Osteocyte (in vitro differentiated cells): ENCODE data around the gene CADM2. TPM values are rescaled to one million over a fixed set of nuclear protein-coding genes. Genes with fewer than 3 reads are reported as not detected.

Source experiments
- DNase-seq: peaks from one replicate; pipeline ENCODE4 v3.0.0; 2021; ENCODE audit warnings: mixed read lengths; ENCODE audit not compliant: unreplicated experiment; ENCODE audit errors: extremely low spot score
- H3K27ac Mint-ChIP-seq: one replicate; pipeline ENCODE4 v1.8.0; 2021; ENCODE audit warnings: mild to moderate bottlenecking, mixed read lengths; ENCODE audit not compliant: unreplicated experiment
- H3K27me3 Mint-ChIP-seq: one replicate; pipeline ENCODE4 v1.8.0; 2021; ENCODE audit warnings: mixed read lengths; ENCODE audit not compliant: unreplicated experiment
- H3K36me3 Mint-ChIP-seq: one replicate; pipeline ENCODE4 v1.8.0; 2021; ENCODE audit warnings: mixed read lengths; ENCODE audit not compliant: unreplicated experiment
- H3K4me1 Mint-ChIP-seq: one replicate; pipeline ENCODE4 v1.8.0; 2021; ENCODE audit warnings: mixed read lengths; ENCODE audit not compliant: unreplicated experiment
- H3K4me3 Mint-ChIP-seq: one replicate; pipeline ENCODE4 v1.8.0; 2021; ENCODE audit warnings: mild to moderate bottlenecking, moderate library complexity, mixed read lengths; ENCODE audit not compliant: unreplicated experiment
- H3K9me3 Mint-ChIP-seq: one replicate; pipeline ENCODE4 v1.8.0; 2021; ENCODE audit warnings: mixed read lengths; ENCODE audit not compliant: unreplicated experiment
- CTCF ChIP-seq: fragments of 200-600 bp; sonication (generic); IDR thresholded peaks from 2 replicates; pipeline ENCODE4 v1.5.0; 2021; ENCODE audit warnings: antibody characterized with exemption, mild to moderate bottlenecking, moderate library complexity
- total RNA-seq: library from RNA; stranded (reverse); gene quantifications from 2 replicates; pipeline ENCODE4 v1.2.1, GENCODE V29; 2021

CADM2 gene
- total RNA-seq, 1 donor from 2014 or later, result 1.5 TPM

DNA sequence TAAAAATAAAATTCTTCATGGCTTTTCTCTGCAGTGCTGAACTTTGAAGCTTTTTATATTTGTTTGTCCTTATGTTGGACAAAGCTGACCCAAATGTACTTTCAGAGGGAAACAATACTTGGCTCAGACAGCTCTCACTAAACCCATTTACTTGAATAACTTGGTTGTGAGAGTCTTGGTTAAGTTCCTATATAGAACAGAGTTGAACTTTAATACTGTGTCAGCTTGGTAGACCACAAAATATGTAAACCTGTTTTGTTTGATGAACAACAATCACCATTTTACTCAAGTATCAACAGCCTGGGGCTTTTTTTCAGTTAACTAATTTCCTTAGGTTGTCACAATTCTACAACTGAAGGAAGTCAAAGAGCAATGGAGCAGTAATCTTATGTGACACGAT, 211.9 kb downstream of the CADM2 start:
- Mint-ChIP-seq H3K36me3 (no peaks in the 10 kb centered on the region), H3K27ac (no peak overlapping the region), H3K4me1 (no peaks in the 10 kb centered on the region), H3K27me3 (no peaks in the 10 kb centered on the region), H3K4me3 (no peak overlapping the region), H3K9me3 (no peaks in the 10 kb centered on the region)
- no peak for DNase-seq
- TF ChIP-seq CTCF, result no peak

GRCh38 chr3:85171976-85172375, 213.2 kb downstream of the CADM2 start:
- no peaks in the 10 kb centered on the region for H3K36me3 Mint-ChIP-seq
- no peaks in the 10 kb centered on the region for H3K4me1 Mint-ChIP-seq
- no peaks in the 10 kb centered on the region for H3K27me3 Mint-ChIP-seq
- no peaks in the 10 kb centered on the region for H3K9me3 Mint-ChIP-seq
- no peak for DNase-seq
- no peak overlapping the region for H3K4me3 Mint-ChIP-seq
- no peak overlapping the region for H3K27ac Mint-ChIP-seq
- TF ChIP-seq CTCF, result no peak

DNA sequence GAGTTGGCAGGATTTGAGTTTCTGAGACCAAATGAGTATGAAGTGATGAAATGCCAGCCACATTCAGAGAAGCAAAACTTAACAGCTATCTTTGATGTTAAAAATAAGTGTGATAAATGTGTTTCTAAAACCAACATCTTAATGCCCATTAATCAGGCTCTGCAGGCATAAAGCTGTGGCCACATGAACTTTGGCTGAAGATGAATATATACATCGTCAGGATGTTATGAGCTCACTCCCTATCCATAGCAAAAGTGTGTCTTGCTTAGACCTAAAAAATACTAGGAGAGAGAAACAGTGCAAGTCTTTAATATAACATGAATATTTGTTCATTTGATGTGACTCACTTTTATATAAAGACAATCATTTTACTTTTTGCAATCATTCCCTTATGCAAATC, 218.0 kb downstream of the CADM2 start:
- DNase-seq, result no peak
- Mint-ChIP-seq H3K4me3 (no peak overlapping the region), H3K27me3 (peaks cover 3% of the 10 kb centered on the region), H3K27ac (no peak overlapping the region), H3K9me3 (no peaks in the 10 kb centered on the region), H3K36me3 (no peaks in the 10 kb centered on the region), H3K4me1 (no peaks in the 10 kb centered on the region)
- TF ChIP-seq CTCF, result no peak

DNA sequence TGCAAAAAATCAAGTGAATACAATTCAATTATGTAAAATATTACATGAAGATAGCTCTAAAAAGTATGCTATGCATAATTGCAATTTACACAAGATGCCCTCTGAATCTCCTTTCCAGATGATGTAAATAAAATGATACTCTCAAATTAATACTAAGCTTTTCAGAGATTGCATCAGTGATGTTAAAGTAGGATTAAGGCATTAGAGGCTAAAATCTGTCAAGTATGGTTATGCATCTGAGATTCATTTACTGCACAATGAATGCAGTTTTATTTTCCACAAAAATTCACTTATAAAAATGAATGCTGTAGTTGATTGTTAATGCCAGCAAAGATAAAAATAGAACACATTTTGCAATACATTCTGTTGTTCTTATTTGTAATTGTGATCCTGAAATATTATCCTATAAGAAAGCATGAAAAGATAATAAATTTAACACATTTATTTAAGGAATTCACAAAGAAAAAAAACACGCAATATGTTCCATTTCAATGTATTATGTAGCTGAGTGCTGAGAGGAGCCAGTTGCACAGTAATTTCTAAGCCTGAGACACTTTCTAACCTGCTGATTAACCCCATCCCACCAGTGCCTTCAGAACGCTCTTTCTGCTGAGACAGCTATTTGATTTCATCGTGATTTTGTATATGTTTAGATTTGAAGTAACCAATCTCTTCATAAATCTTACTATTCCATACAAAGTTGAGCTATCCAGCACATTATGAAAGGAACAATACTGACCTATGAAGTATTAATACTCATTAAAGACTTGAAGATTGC, 224.4 kb downstream of the CADM2 start:
- peaks cover 4% of the 10 kb centered on the region for H3K27me3 Mint-ChIP-seq
- H3K9me3 Mint-ChIP-seq, result no peaks in the 10 kb centered on the region
- TF ChIP-seq CTCF, result no peak
- H3K36me3 Mint-ChIP-seq, result no peaks in the 10 kb centered on the region
- H3K4me3 Mint-ChIP-seq, result no peak overlapping the region
- H3K27ac Mint-ChIP-seq, result no peak overlapping the region
- DNase-seq, result no peak
- H3K4me1 Mint-ChIP-seq, result no peaks in the 10 kb centered on the region

GRCh38 chr3:85185495-85185894, 226.7 kb downstream of the CADM2 start:
- Mint-ChIP-seq H3K36me3 (no peaks in the 10 kb centered on the region), H3K9me3 (no peaks in the 10 kb centered on the region), H3K27me3 (peaks cover 4% of the 10 kb centered on the region), H3K27ac (no peak overlapping the region), H3K4me3 (no peak overlapping the region), H3K4me1 (no peaks in the 10 kb centered on the region)
- no peak for DNase-seq
- TF ChIP-seq CTCF, result no peak
